Activated CD8-positive, alpha-beta memory T cell treated with anti-CD3 and anti-CD28 coated beads for 48 hours (primary cell): Measurements from ENCODE around the gene DOCK10.

Source experiments
- DNase-seq, 3 experiments: peaks; one replicate each; pipeline ENCODE4 v3.0.0-alpha.2; 2020; ENCODE audit warnings: low read depth in 2 of 3, low spot score in 2 of 3

Gene DOCK10

GRCh38 chr2:224796695-224797305 is 245.5 kb downstream of the DOCK10 start:
- DNase-seq = no peak

GRCh38 chr2:224793946-224794345 is 248.3 kb downstream of the DOCK10 start:
- no peak for DNase-seq

- no peak for DNase-seq
Measured at GRCh38 chr2:224786848-224787247, 255.4 kb downstream of the DOCK10 start.

- no peak for DNase-seq
Measured at GRCh38 chr2:224781400-224781799, 260.9 kb downstream of the DOCK10 start.

GRCh38 chr2:224780823-224781222 is 261.4 kb downstream of the DOCK10 start:
- no peak for DNase-seq

GRCh38 chr2:224780106-224780505 is 262.2 kb downstream of the DOCK10 start:
- DNase-seq = no peak

- DNase-seq = no peak
Measured at GRCh38 chr2:224778474-224778877, 263.8 kb downstream of the DOCK10 start.

GRCh38 chr2:224777559-224777930 is 264.7 kb downstream of the DOCK10 start:
- no peak for DNase-seq

- no peak for DNase-seq
Measured at GRCh38 chr2:224776795-224777558, 265.3 kb downstream of the DOCK10 start.

GRCh38 chr2:224775647-224776046 is 266.6 kb downstream of the DOCK10 start:
- no peak for DNase-seq

- DNase-seq = no peak
Measured at GRCh38 chr2:224774735-224775134, 267.5 kb downstream of the DOCK10 start.

GRCh38 chr2:224772494-224772893 is 269.8 kb downstream of the DOCK10 start:
- DNase-seq = no peak

- DNase-seq = no peak
Measured at GRCh38 chr2:224769489-224769888, 272.8 kb downstream of the DOCK10 start.

- no peak for DNase-seq
Measured at GRCh38 chr2:224764565-224765236, 277.6 kb downstream of the DOCK10 start.

- no peak for DNase-seq
Measured at GRCh38 chr2:224757934-224758548, 284.2 kb downstream of the DOCK10 start.

- DNase-seq = no peak
Measured at GRCh38 chr2:224753743-224754540, 288.3 kb downstream of the DOCK10 start.

- DNase-seq = no peak
Measured at GRCh38 chr2:224751996-224752698, 290.1 kb downstream of the DOCK10 start.

GRCh38 chr2:224749136-224749535 is 293.1 kb downstream of the DOCK10 start:
- DNase-seq = no peak

GRCh38 chr2:224747765-224748164 is 294.5 kb downstream of the DOCK10 start:
- no peak for DNase-seq

- DNase-seq = no peak
Measured at GRCh38 chr2:224736227-224736626, 306.0 kb downstream of the DOCK10 start.
